ENCODE data around the gene SNX21. TPM values are rescaled to one million over a fixed set of nuclear protein-coding genes. Genes with fewer than 3 reads are reported as not detected.
A peak's percentile ranks its signal among the peaks of the same experiment; 100 is the strongest.

Gene SNX21
- total RNA-seq, 1 donor from 2014 or later, result 11.9 TPM

DNA sequence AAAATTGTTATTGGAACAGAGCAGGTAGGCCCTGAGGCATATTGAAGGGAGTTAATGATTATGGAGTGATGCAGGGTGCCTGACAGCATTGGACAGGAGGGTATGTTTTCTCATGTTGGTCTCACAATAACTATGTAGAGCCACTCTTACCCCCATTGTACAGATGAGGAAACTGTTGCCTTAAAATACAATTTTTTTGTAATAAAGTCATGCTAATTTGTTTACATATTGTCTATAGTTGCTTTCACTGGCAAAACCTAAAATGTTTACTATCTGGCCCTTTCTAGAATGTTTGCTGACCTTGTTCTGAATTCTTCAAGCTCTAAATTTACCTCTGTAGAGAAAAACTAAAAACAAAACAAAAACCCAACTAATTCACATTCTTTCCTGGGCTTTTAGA is 17.9 kb downstream of the SNX21 start:
- no peaks in the 10 kb centered on the region for H3K9me3 Mint-ChIP-seq (ENCODE audit: unreplicated experiment)
- no peak overlapping the region for H3K4me3 Mint-ChIP-seq (ENCODE audit: unreplicated experiment)
- no peak for DNase-seq (ENCODE audit: low spot score)
- TF ChIP-seq CTCF (IDR thresholded peaks at IDR 0.05; ENCODE audit: unreplicated experiment), result no peak
- H3K27ac Mint-ChIP-seq (ENCODE audit: unreplicated experiment), result no peak overlapping the region
- H3K4me1 Mint-ChIP-seq (ENCODE audit: unreplicated experiment), result peaks cover 6% of the 10 kb centered on the region
- H3K27me3 Mint-ChIP-seq (ENCODE audit: unreplicated experiment), result peaks cover 4% of the 10 kb centered on the region
- H3K36me3 Mint-ChIP-seq (ENCODE audit: low read depth, unreplicated experiment), result peaks cover 32% of the 10 kb centered on the region

- Mint-ChIP-seq H3K27ac (ENCODE audit: unreplicated experiment) (no peak overlapping the region), H3K9me3 (ENCODE audit: unreplicated experiment) (no peaks in the 10 kb centered on the region), H3K36me3 (ENCODE audit: low read depth, unreplicated experiment) (peaks cover 32% of the 10 kb centered on the region), H3K4me3 (ENCODE audit: unreplicated experiment) (no peak overlapping the region), H3K27me3 (ENCODE audit: unreplicated experiment) (peaks cover 4% of the 10 kb centered on the region), H3K4me1 (ENCODE audit: unreplicated experiment) (peaks cover 10% of the 10 kb centered on the region)
- DNase-seq (ENCODE audit: low spot score), result no peak
- TF ChIP-seq CTCF (IDR thresholded peaks at IDR 0.05; ENCODE audit: unreplicated experiment), result no peak
Measured at GRCh38 chr20:45852326-45852725, 18.7 kb downstream of the SNX21 start.

- no peaks in the 10 kb centered on the region for H3K9me3 Mint-ChIP-seq (ENCODE audit: unreplicated experiment)
- H3K4me3 Mint-ChIP-seq (ENCODE audit: unreplicated experiment), result no peak overlapping the region
- peaks cover 30% of the 10 kb centered on the region for H3K36me3 Mint-ChIP-seq (ENCODE audit: low read depth, unreplicated experiment)
Measured at GRCh38 chr20:45853484-45853883, 19.9 kb downstream of the SNX21 start.

GRCh38 chr20:45857114-45857881 is 23.7 kb downstream of the SNX21 start, which contains the start of the genes ACOT8 and ZSWIM3:
Gene ACOT8 (minus strand): TSS chr20:45857392. CDS start chr20:45857315, 77 bp downstream.
Gene ZSWIM3 (plus strand): TSS chr20:45857614. CDS start chr20:45857826, 212 bp downstream.
- Mint-ChIP-seq H3K4me3 (ENCODE audit: unreplicated experiment) (peak within 1 kb of the TSS; percentile 95), H3K27me3 (ENCODE audit: unreplicated experiment) (peaks cover 7% of the 10 kb centered on the region), H3K27ac (ENCODE audit: unreplicated experiment) (peak within 1 kb of the TSS; percentile 95), H3K9me3 (ENCODE audit: unreplicated experiment) (no peaks in the 10 kb centered on the region), H3K4me1 (ENCODE audit: unreplicated experiment) (peaks cover 18% of the 10 kb centered on the region), H3K36me3 (ENCODE audit: low read depth, unreplicated experiment) (peaks cover 6% of the 10 kb centered on the region)
- peak; percentile 94 for DNase-seq (ENCODE audit: low spot score)
- TF ChIP-seq CTCF (IDR thresholded peaks at IDR 0.05; ENCODE audit: unreplicated experiment), result no peak

More at GRCh38 chr20:45853484-45853883, 19.9 kb downstream of the SNX21 start:
- peaks cover 15% of the 10 kb centered on the region for H3K4me1 Mint-ChIP-seq (ENCODE audit: unreplicated experiment)
- no peak for TF ChIP-seq CTCF (IDR thresholded peaks at IDR 0.05; ENCODE audit: unreplicated experiment)
- peaks cover 7% of the 10 kb centered on the region for H3K27me3 Mint-ChIP-seq (ENCODE audit: unreplicated experiment)
- H3K27ac Mint-ChIP-seq (ENCODE audit: unreplicated experiment), result no peak overlapping the region
- DNase-seq (ENCODE audit: low spot score), result no peak

DNA sequence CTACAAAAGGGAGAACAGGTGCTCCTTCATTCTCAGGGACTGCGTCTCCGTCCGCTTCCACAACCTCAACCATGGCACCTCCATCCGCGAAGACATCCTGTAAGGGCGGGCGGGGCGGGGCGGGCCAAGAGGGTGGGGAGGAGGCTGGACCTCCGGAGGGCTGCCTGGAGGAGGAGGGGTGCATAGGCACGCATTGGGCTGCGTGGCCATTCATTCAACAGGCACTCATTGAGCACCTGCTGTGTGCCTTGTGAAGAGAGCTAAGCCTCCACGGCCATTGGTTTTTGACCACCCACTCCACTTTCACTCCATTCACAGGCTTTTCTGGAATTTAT is 24.2 kb downstream of the SNX21 start:
- no peak for DNase-seq (ENCODE audit: low spot score)
- peaks cover 4% of the 10 kb centered on the region for H3K36me3 Mint-ChIP-seq (ENCODE audit: low read depth, unreplicated experiment)
- H3K27ac Mint-ChIP-seq (ENCODE audit: unreplicated experiment), result peak overlapping the region; percentile 95
- peak overlapping the region; percentile 95 for H3K4me3 Mint-ChIP-seq (ENCODE audit: unreplicated experiment)
- H3K9me3 Mint-ChIP-seq (ENCODE audit: unreplicated experiment), result no peaks in the 10 kb centered on the region
- TF ChIP-seq CTCF (IDR thresholded peaks at IDR 0.05; ENCODE audit: unreplicated experiment), result no peak
- H3K27me3 Mint-ChIP-seq (ENCODE audit: unreplicated experiment), result peaks cover 4% of the 10 kb centered on the region
- H3K4me1 Mint-ChIP-seq (ENCODE audit: unreplicated experiment), result peaks cover 18% of the 10 kb centered on the region

All from endothelial cell (in vitro differentiated cells).